Heart left ventricle (tissue), 16 donors: Measurements from ENCODE around the gene COMMD10. TPM values are rescaled to one million over a fixed set of nuclear protein-coding genes. Genes with fewer than 3 reads are reported as not detected.

Experiments used
- ATAC-seq, 4 donors: fragments of 200-7000 bp; cut with Tn5 transposase; one replicate each; pipeline ENCODE4 v1.9.1; 2020 to 2022; ENCODE audit warnings: moderate library complexity in 4 of 4, mild to moderate bottlenecking in 3 of 4, moderate number of reproducible peaks in 1 of 4
- DNase-seq, 5 donors: peaks; one replicate each; pipeline ENCODE4 v3.0.0-alpha.2; 2020
- H3K27ac ChIP-seq, 12 donors: fragments of 200-600 bp; sonication (generic) in 4 of 12; one replicate each; pipeline versions ENCODE4 v1.5.0 to v1.8.0; 2016 to 2022; ENCODE audit warnings: mild to moderate bottlenecking in 2 of 12
- H3K27me3 ChIP-seq, 9 donors: fragments of 200-600 bp; sonication (generic) in 2 of 9; one replicate each; pipeline versions ENCODE4 v1.5.1 to v1.8.0; 2016 to 2022; ENCODE audit warnings: mild to moderate bottlenecking in 3 of 9
- H3K36me3 ChIP-seq, 9 donors: fragments of 200-600 bp; sonication (generic) in 2 of 9; one replicate each; pipeline versions ENCODE4 v1.5.0 to v1.8.0; 2018 to 2022; ENCODE audit warnings: mild to moderate bottlenecking in 2 of 9
- H3K4me1 ChIP-seq, 12 donors: fragments of 200-600 bp; sonication (generic) in 4 of 12; one replicate each; pipeline versions ENCODE4 v1.5.0 to v1.8.0; 2016 to 2022; ENCODE audit warnings: mild to moderate bottlenecking in 3 of 12
- H3K4me3 ChIP-seq, 12 donors: fragments of 200-600 bp; sonication (generic) in 4 of 12; one replicate each; pipeline versions ENCODE4 v1.5.0 to v1.8.0; 2017 to 2022; ENCODE audit warnings: mild to moderate bottlenecking in 9 of 12, moderate library complexity in 4 of 12
- H3K9me3 ChIP-seq, 12 donors: fragments of 200-600 bp; sonication (generic) in 4 of 12; one replicate each; pipeline versions ENCODE4 v1.5.0 to v1.8.0; 2016 to 2022; ENCODE audit warnings: mild to moderate bottlenecking in 1 of 12
- CTCF ChIP-seq, 12 donors: fragments of 200-600 bp; sonication (generic) in 4 of 12; IDR thresholded peaks; one replicate each; pipeline versions ENCODE4 v1.5.0 to v1.8.0; 2018 to 2022; ENCODE audit warnings: antibody characterized with exemption in 12 of 12, mild to moderate bottlenecking in 5 of 12
- POLR2A ChIP-seq, 2 donors: fragments of 450-650 bp; IDR thresholded peaks; one replicate each; pipeline ENCODE4 v1.6.1; 2017; ENCODE audit warnings: antibody characterized with exemption in 2 of 2, mild to moderate bottlenecking in 2 of 2, moderate library complexity in 2 of 2
- WGBS, 4 donors: extraction: QIAGEN DNeasy Blood & Tissue Kit in 2 of 4; methylation state at CpG; one replicate each; pipeline versions ENCODE4 v1.1.5 to v1.1.7; 2013 to 2018; 5-methylcytosine and 5-hydroxymethylcytosine counted together
- intact Hi-C, 10 donors: fragments of 100-400 bp; cut with DNase I; formaldehyde crosslinking; loops; one replicate each; pipeline versions ENCODE4 v1.11.1 to v1.14.2; 2022
- polyA plus RNA-seq, 2 donors: library from polyadenylated mRNA; stranded (reverse); fragments of 200-250 nt; gene quantifications; one replicate each; pipeline ENCODE4 v1.2.3, GENCODE V29; 2013
- total RNA-seq, 9 donors: library from RNA; depleted of rRNA in 2 of 9; stranded (reverse); fragments of >200 nt in 2 of 9; fragmentation: NEBNext Ultra II Directional in 3 of 9; extraction: Animal tissue kit (Norgen Biotek cat#: 25700) in 3 of 9; gene quantifications; one replicate each; pipeline versions ENCODE4 v1.1.0 to v1.2.4, GENCODE V29; 2016 to 2023
- donor health status: ischemic (EF 13 %, LVEDD 7.1; RV severe dilation, severe dysfunction).
- donor health status: healthy with polysubstance abuse.
- donor health status: DM: no; HTN: yes; CAD: no.
- donor health status: DM: no; HTN: no; CAD: no.
- donor health status: ischemic (EF 25% LVEDD 6.9; RV normal size, moderate dysfunction).
- donor health status: ischemic (EF 25% LVEDD 5.7; RV mildly dilated, moderate dysfunction).
- donor health status: healthy.
- donor health status: DM: yes; HTN: yes; CAD: no.
- donor health status: ischemic (EF 35%, LVEDD 5.7; RV mildly dilated, moderate dysfunction).
- donor health status: nonischemic (EF 11% LVEDD 7.7; RV severe dilation, severe dysfunction).
- donor health status: DM: yes; HTN: yes; CAD: no.
- donor health status: PGD.
- donor health status: ischemic (EF 29% LVEDD 5.4; RV normal size, mild dysfunction).
- donor health status: nonischemic (EF 23%, LVEDD 6.1; RV moderate dilation, normal function).

COMMD10 gene
- total and polyA plus RNA-seq, 11 donors = 25.2 to 42.2 (median 29.8) TPM

- Histone ChIP-seq H3K4me3 (no peak overlapping the region), H3K27me3 (no peaks in the 10 kb centered on the region), H3K4me1 (no peaks in the 10 kb centered on the region), H3K9me3 (peaks cover 0 to 36% (median 12%) of the 10 kb centered on the region in 12 donors), H3K27ac (no peak overlapping the region), H3K36me3 (peaks cover 0 to 89% (median 62%) of the 10 kb centered on the region in 9 donors)
- intact Hi-C loops = no loop called here
- ATAC-seq (no peak), DNase-seq (no peak)
- 75 to 89% (median 79%) methylated on average over 1 of the region's 1 CpG for WGBS, 4 donors
- TF ChIP-seq POLR2A (IDR thresholded peaks at IDR 0.05) = no peak
- no peak for TF ChIP-seq CTCF (IDR thresholded peaks at IDR 0.05)
These were observed 218.5 kb downstream of the COMMD10 start for GRCh38 chr5:116303340-116303739.

- no peak for TF ChIP-seq CTCF (IDR thresholded peaks at IDR 0.05)
- no peak for TF ChIP-seq POLR2A (IDR thresholded peaks at IDR 0.05)
- 83 to 95% (median 87%) methylated on average over 4 of the region's 4 CpGs for WGBS, 4 donors
- intact Hi-C loops = no loop called here
- DNase-seq (no peak), ATAC-seq (no peak)
- no peaks in the 10 kb centered on the region for H3K4me1 ChIP-seq
- H3K9me3 ChIP-seq = peaks cover 0 to 39% (median 14%) of the 10 kb centered on the region in 12 donors
- H3K27ac ChIP-seq = no peak overlapping the region
- H3K27me3 ChIP-seq = no peaks in the 10 kb centered on the region
- H3K4me3 ChIP-seq = no peak overlapping the region
- peaks cover 0 to 89% (median 61%) of the 10 kb centered on the region in 9 donors for H3K36me3 ChIP-seq
These were observed 219.0 kb downstream of the COMMD10 start for GRCh38 chr5:116303810-116304209.

- H3K27ac ChIP-seq = no peak overlapping the region
- no peak overlapping the region for H3K4me3 ChIP-seq
- ATAC-seq (no peak), DNase-seq (no peak)
- intact Hi-C loops = no loop called here
- no peak for TF ChIP-seq POLR2A (IDR thresholded peaks at IDR 0.05)
- no peak for TF ChIP-seq CTCF (IDR thresholded peaks at IDR 0.05)
- no peaks in the 10 kb centered on the region for H3K4me1 ChIP-seq
- no peaks in the 10 kb centered on the region for H3K27me3 ChIP-seq
- H3K36me3 ChIP-seq = peaks cover 0 to 78% (median 45%) of the 10 kb centered on the region in 9 donors
- peaks cover 0 to 58% (median 25%) of the 10 kb centered on the region in 12 donors for H3K9me3 ChIP-seq
- 95 to 100% (median 97%) methylated on average over 1 of the region's 1 CpG for WGBS, 4 donors
These were observed 221.1 kb downstream of the COMMD10 start for GRCh38 chr5:116305899-116306298.

GRCh38 chr5:116306846-116307245, 222.0 kb downstream of the COMMD10 start:
- ATAC-seq = no peak

More at GRCh38 chr5:116306846-116307245, 222.0 kb downstream of the COMMD10 start:
- Histone ChIP-seq H3K36me3 (peaks cover 0 to 74% (median 44%) of the 10 kb centered on the region in 9 donors), H3K4me1 (no peaks in the 10 kb centered on the region), H3K9me3 (peaks cover 0 to 61% (median 25%) of the 10 kb centered on the region in 12 donors), H3K27me3 (no peaks in the 10 kb centered on the region), H3K4me3 (no peak overlapping the region), H3K27ac (no peak overlapping the region)
- intact Hi-C loops = no loop called here
- TF ChIP-seq POLR2A (IDR thresholded peaks at IDR 0.05) = no peak
- no peak for TF ChIP-seq CTCF (IDR thresholded peaks at IDR 0.05)
- 98 to 100% (median 100%) methylated on average over 2 of the region's 2 CpGs for WGBS, 4 donors
- DNase-seq = no peak
